H9 (cell line): ENCODE data around the gene VTI1B. TPM values are rescaled to one million over a fixed set of nuclear protein-coding genes. Genes with fewer than 3 reads are reported as not detected.

Source experiments
- DNase-seq: peaks from one replicate; pipeline ENCODE4 v3.0.0-alpha.2; 2017
- H2AFZ ChIP-seq: one replicate; pipeline ENCODE4 v1.6.1; 2013; ENCODE audit warnings: mild to moderate bottlenecking, low read length, control low read depth, moderate library complexity
- H2AK5ac ChIP-seq: 2 replicates; pipeline ENCODE4 v1.6.1; 2013; ENCODE audit warnings: low read length, control low read depth, mixed read lengths; ENCODE audit not compliant: insufficient read length
- H2BK120ac ChIP-seq: one replicate; pipeline ENCODE4 v1.6.1; 2013; ENCODE audit warnings: low read depth, mild to moderate bottlenecking, low read length, control low read depth, inconsistent platforms; ENCODE audit not compliant: poor library complexity, severe bottlenecking
- H2BK12ac ChIP-seq: 2 replicates; pipeline ENCODE4 v1.6.1; 2013; ENCODE audit warnings: low read length, control low read depth, mixed read lengths, low read depth; ENCODE audit not compliant: insufficient read length
- H2BK15ac ChIP-seq: 2 replicates; pipeline ENCODE4 v1.6.1; 2013; ENCODE audit warnings: low read depth, low read length, control low read depth
- H2BK20ac ChIP-seq: one replicate; pipeline ENCODE4 v1.6.1; 2013; ENCODE audit warnings: low read depth, mild to moderate bottlenecking, low read length, control low read depth, inconsistent platforms; ENCODE audit not compliant: poor library complexity, severe bottlenecking
- H2BK5ac ChIP-seq: 2 replicates; pipeline ENCODE4 v1.6.1; 2013; ENCODE audit warnings: low read length, control low read depth, mixed read lengths; ENCODE audit not compliant: insufficient read length
- H3K14ac ChIP-seq: 2 replicates; pipeline ENCODE4 v1.6.1; 2013; ENCODE audit warnings: low read length, control low read depth; ENCODE audit not compliant: insufficient read depth
- H3K18ac ChIP-seq: 2 replicates; pipeline ENCODE4 v1.6.1; 2013; ENCODE audit warnings: low read depth, mild to moderate bottlenecking, mixed read lengths, low read length, control low read depth; ENCODE audit not compliant: insufficient read length
- H3K23ac ChIP-seq: 2 replicates; pipeline ENCODE4 v1.6.1; 2013; ENCODE audit warnings: low read length, control low read depth, mixed read lengths, low read depth; ENCODE audit not compliant: insufficient read length
- H3K23me2 ChIP-seq: 2 replicates; pipeline ENCODE4 v1.6.1; 2013; ENCODE audit warnings: low read depth, mild to moderate bottlenecking, mixed read lengths, low read length, control low read depth; ENCODE audit not compliant: insufficient read length, poor library complexity, severe bottlenecking
- H3K27ac ChIP-seq: 2 replicates; pipeline ENCODE4 v1.5.1; 2013; ENCODE audit warnings: low read length, control low read depth, mixed read lengths, low read depth; ENCODE audit not compliant: insufficient read length
- H3K27me3 ChIP-seq: 2 replicates; pipeline ENCODE4 v1.6.1; 2013; ENCODE audit warnings: low read length, control low read depth, inconsistent platforms; ENCODE audit not compliant: insufficient read depth
- H3K4ac ChIP-seq: 2 replicates; pipeline ENCODE4 v1.6.1; 2013; ENCODE audit warnings: low read depth, mild to moderate bottlenecking, control low read depth, inconsistent platforms, low read length, moderate library complexity
- H3K4me1 ChIP-seq: 2 replicates; pipeline ENCODE4 v1.6.1; 2013; ENCODE audit warnings: low read length, control low read depth, inconsistent platforms; ENCODE audit not compliant: insufficient read depth
- H3K4me2 ChIP-seq: 2 replicates; pipeline ENCODE4 v1.6.1; 2013; ENCODE audit warnings: low read length, control low read depth, mixed read lengths; ENCODE audit not compliant: insufficient read length, insufficient read depth
- H3K56ac ChIP-seq: 2 replicates; pipeline ENCODE4 v1.6.1; 2013; ENCODE audit warnings: low read depth, mild to moderate bottlenecking, mixed read lengths, low read length, control low read depth; ENCODE audit not compliant: insufficient read length
- H3K79me1 ChIP-seq: 2 replicates; pipeline ENCODE4 v1.6.1; 2013; ENCODE audit warnings: low read depth, mild to moderate bottlenecking, moderate library complexity, low read length, control low read depth, inconsistent platforms; ENCODE audit not compliant: insufficient read depth, poor library complexity, severe bottlenecking
- H3K79me2 ChIP-seq: 2 replicates; pipeline ENCODE4 v1.6.1; 2013; ENCODE audit warnings: low read length, control low read depth, inconsistent platforms; ENCODE audit not compliant: insufficient read depth
- H3K9ac ChIP-seq: 2 replicates; pipeline ENCODE4 v1.6.1; 2013; ENCODE audit warnings: low read length, control low read depth, mixed read lengths; ENCODE audit not compliant: insufficient read length; ENCODE audit errors: extremely low read depth
- H3K9me3 ChIP-seq: one replicate; pipeline ENCODE4 v1.6.1; 2013; ENCODE audit warnings: low read depth, low read length, inconsistent platforms; ENCODE audit not compliant: control insufficient read depth
- H3T11ph ChIP-seq: one replicate; pipeline ENCODE4 v1.6.1; 2013; ENCODE audit warnings: mild to moderate bottlenecking, low read length, control low read depth, inconsistent platforms
- H4K20me1 ChIP-seq: one replicate; pipeline ENCODE4 v1.6.1; 2013; ENCODE audit not compliant: control insufficient read depth, insufficient read length, insufficient read depth
- H4K5ac ChIP-seq: 2 replicates; pipeline ENCODE4 v1.6.1; 2013; ENCODE audit warnings: low read depth, mild to moderate bottlenecking, mixed read lengths, low read length, control low read depth; ENCODE audit not compliant: insufficient read length
- H4K8ac ChIP-seq: replicated peaks from 2 replicates; pipeline ENCODE4 v1.6.1; 2013; ENCODE audit warnings: low read length, control low read depth, mixed read lengths, low read depth; ENCODE audit not compliant: insufficient read length
- H4K91ac ChIP-seq: 2 replicates; pipeline ENCODE4 v1.6.1; 2013; ENCODE audit warnings: low read depth, mild to moderate bottlenecking, moderate library complexity, mixed read lengths, low read length, control low read depth; ENCODE audit not compliant: insufficient read length
- H3K27ac Mint-ChIP-seq, 3 experiments: 2 replicates in 2 of 3; 3 replicates in 1 of 3; pipeline ENCODE4 v1.8.0; 2020 to 2021; ENCODE audit warnings: mixed read lengths in 3 of 3, mild to moderate bottlenecking in 1 of 3, moderate library complexity in 1 of 3
- H3K27me3 Mint-ChIP-seq: 2 replicates; pipeline ENCODE4 v1.8.0; 2021; ENCODE audit warnings: low read depth, mild to moderate bottlenecking, moderate library complexity, mixed read lengths
- H3K36me3 Mint-ChIP-seq, 3 experiments: 2 replicates in 2 of 3; 3 replicates in 1 of 3; pipeline ENCODE4 v1.8.0; 2020 to 2021; ENCODE audit warnings: low read depth in 3 of 3, mixed read lengths in 3 of 3; ENCODE audit not compliant: insufficient read depth in 1 of 3
- H3K4me1 Mint-ChIP-seq, 2 experiments: 2 replicates each; pipeline ENCODE4 v1.8.0; 2020; ENCODE audit warnings: mixed read lengths in 2 of 2
- H3K4me3 Mint-ChIP-seq, 2 experiments: 2 replicates in 1 of 2; 3 replicates in 1 of 2; pipeline ENCODE4 v1.8.0; 2020 to 2021; ENCODE audit warnings: mild to moderate bottlenecking in 2 of 2, mixed read lengths in 2 of 2, moderate library complexity in 1 of 2
- H3K9me3 Mint-ChIP-seq, 2 experiments: 2 replicates in 1 of 2; 3 replicates in 1 of 2; pipeline ENCODE4 v1.8.0; 2020; ENCODE audit warnings: mild to moderate bottlenecking in 2 of 2, mixed read lengths in 2 of 2, moderate library complexity in 1 of 2
- CTCF ChIP-seq: fragments of 200-600 bp; sonication (generic); conservative IDR thresholded peaks from 3 replicates; pipeline ENCODE4 v1.8.0; 2021; ENCODE audit warnings: antibody characterized with exemption, mild to moderate bottlenecking
- WGBS: extraction: QIAGEN DNeasy Blood & Tissue Kit; methylation state at CpG from one replicate; pipeline ENCODE4 v1.1.7; 2013; ENCODE audit warnings: missing lambda C conversion rate, low lambda C conversion rate, mixed read lengths; ENCODE audit not compliant: insufficient read length; ENCODE audit errors: extremely low coverage; 5-methylcytosine and 5-hydroxymethylcytosine counted together
- total RNA-seq: library from RNA; stranded (reverse); gene quantifications from 2 replicates; pipeline ENCODE4 v1.2.1, GENCODE V29; 2021

Gene VTI1B
- total RNA-seq, 1 experiment from 2014 or later: 118 TPM

GRCh38 chr14:67630938-67631337 is 43.5 kb downstream of the VTI1B start:
- Histone ChIP-seq H3K9ac (no peak overlapping the region), H3K4me2 (no peak overlapping the region), H3K23ac (no peak overlapping the region), H3K79me2 (no peaks in the 10 kb centered on the region), H2AK5ac (no peak overlapping the region), H3K27me3 (no peaks in the 10 kb centered on the region), H3K14ac (no peak overlapping the region), H3K27ac (no peak overlapping the region), H3K23me2 (no peaks in the 10 kb centered on the region), H4K5ac (no peak overlapping the region), H3K4ac (no peak overlapping the region), H4K8ac (no peak overlapping the region), H3K18ac (no peak overlapping the region), H4K91ac (no peak overlapping the region), H2AFZ (no peak overlapping the region), H3K9me3 (no peaks in the 10 kb centered on the region), H3K79me1 (no peaks in the 10 kb centered on the region), H3T11ph (no peak overlapping the region), H2BK120ac (no peak overlapping the region), H2BK12ac (no peak overlapping the region), H2BK15ac (no peak overlapping the region), H2BK20ac (no peak overlapping the region), H3K4me1 (no peaks in the 10 kb centered on the region), H2BK5ac (no peak overlapping the region), H4K20me1 (no peaks in the 10 kb centered on the region), H3K56ac (no peak overlapping the region)
- Mint-ChIP-seq H3K36me3 (peaks cover 5 to 6% (median 6%) of the 10 kb centered on the region in 3 experiments; a peak in 5 of 7 replicates), H3K27me3 (no peaks in the 10 kb centered on the region), H3K4me3 (no peak overlapping the region), H3K27ac (no peak overlapping the region), H3K9me3 (no peaks in the 10 kb centered on the region), H3K4me1 (no peaks in the 10 kb centered on the region)
- no peak for DNase-seq
- no CpG with 5 or more reads among the region's 5 CpGs for WGBS
- TF ChIP-seq CTCF: no peak
